Measurements from ENCODE around the gene LMOD1.

- TF ChIP-seq POLR2A (IDR thresholded peaks at IDR 0.05): no peak
- no peak for TF ChIP-seq CTCF (IDR thresholded peaks at IDR 0.05)
- no peak for TF ChIP-seq POLR2AphosphoS5 (IDR thresholded peaks at IDR 0.05)
These were observed 42.3 kb upstream of the LMOD1 start for GRCh38 chr1:201988601-201989000.
